Measurements from ENCODE around the gene GPX7.
"Not testable (repeated sequence)": the region's sequence is repeated elsewhere in the genome, so short reads cannot be mapped to it uniquely, and the experiment has no call there.

Gene GPX7

DNA sequence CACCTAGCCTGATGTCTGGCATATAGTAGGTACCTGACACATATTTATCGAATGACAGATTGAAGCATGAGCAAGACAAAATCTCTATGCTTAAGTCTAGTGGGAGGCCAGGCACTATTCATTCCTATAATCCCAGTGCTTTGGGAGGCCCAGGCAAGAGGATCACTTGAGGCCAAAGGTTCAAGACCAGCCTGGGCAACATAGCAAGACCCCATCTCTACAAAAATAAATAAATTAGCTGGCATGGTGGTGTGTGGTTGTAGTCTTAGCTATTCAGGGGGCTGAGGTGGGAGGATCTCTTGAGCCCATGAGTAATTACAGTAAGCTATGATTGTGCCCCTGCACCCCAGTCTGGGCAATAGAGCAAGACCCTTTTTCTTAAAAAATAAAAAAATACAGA is 26.1 kb upstream of the GPX7 start:
- no peak overlapping the region for H3K4me3 ChIP-seq (ENCODE audit: severe bottlenecking)
- H3K9me3 ChIP-seq (ENCODE audit: severe bottlenecking): no peaks in the 10 kb centered on the region
- ATAC-seq (ENCODE audit: low read depth) (no peak), DNase-seq (ENCODE audit: low spot score) (no peak)
- TF ChIP-seq, protein P1, sequence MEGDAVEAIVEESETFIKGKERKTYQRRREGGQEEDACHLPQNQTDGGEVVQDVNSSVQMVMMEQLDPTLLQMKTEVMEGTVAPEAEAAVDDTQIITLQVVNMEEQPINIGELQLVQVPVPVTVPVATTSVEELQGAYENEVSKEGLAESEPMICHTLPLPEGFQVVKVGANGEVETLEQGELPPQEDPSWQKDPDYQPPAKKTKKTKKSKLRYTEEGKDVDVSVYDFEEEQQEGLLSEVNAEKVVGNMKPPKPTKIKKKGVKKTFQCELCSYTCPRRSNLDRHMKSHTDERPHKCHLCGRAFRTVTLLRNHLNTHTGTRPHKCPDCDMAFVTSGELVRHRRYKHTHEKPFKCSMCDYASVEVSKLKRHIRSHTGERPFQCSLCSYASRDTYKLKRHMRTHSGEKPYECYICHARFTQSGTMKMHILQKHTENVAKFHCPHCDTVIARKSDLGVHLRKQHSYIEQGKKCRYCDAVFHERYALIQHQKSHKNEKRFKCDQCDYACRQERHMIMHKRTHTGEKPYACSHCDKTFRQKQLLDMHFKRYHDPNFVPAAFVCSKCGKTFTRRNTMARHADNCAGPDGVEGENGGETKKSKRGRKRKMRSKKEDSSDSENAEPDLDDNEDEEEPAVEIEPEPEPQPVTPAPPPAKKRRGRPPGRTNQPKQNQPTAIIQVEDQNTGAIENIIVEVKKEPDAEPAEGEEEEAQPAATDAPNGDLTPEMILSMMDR (IDR thresholded peaks at IDR 0.05; ENCODE audit: poor library complexity, severe bottlenecking): no peak
- no peaks in the 10 kb centered on the region for H3K36me3 ChIP-seq (ENCODE audit: low read depth)
- no peaks in the 10 kb centered on the region for H3K27me3 ChIP-seq (ENCODE audit: insufficient read depth, poor library complexity, severe bottlenecking)
- peaks cover 10% of the 10 kb centered on the region for H3K4me1 ChIP-seq (ENCODE audit: insufficient read depth, poor library complexity, severe bottlenecking)
- no peak overlapping the region for H3K27ac ChIP-seq (ENCODE audit: poor library complexity, severe bottlenecking)

- not testable (repeated sequence) for H3K4me3 ChIP-seq (ENCODE audit: severe bottlenecking); ATAC-seq (ENCODE audit: low read depth); H3K36me3 ChIP-seq (ENCODE audit: low read depth); H3K27ac ChIP-seq (ENCODE audit: poor library complexity, severe bottlenecking); H3K9me3 ChIP-seq (ENCODE audit: severe bottlenecking); H3K27me3 ChIP-seq (ENCODE audit: insufficient read depth, poor library complexity, severe bottlenecking); DNase-seq (ENCODE audit: low spot score)
- peaks cover 10% of the 10 kb centered on the region for H3K4me1 ChIP-seq (ENCODE audit: insufficient read depth, poor library complexity, severe bottlenecking)
Observed at GRCh38 chr1:52578066-52578465, 24.1 kb upstream of the GPX7 start.

- Histone ChIP-seq H3K4me3 (ENCODE audit: severe bottlenecking) (no peak overlapping the region), H3K4me1 (ENCODE audit: insufficient read depth, poor library complexity, severe bottlenecking) (peaks cover 6% of the 10 kb centered on the region), H3K27me3 (ENCODE audit: insufficient read depth, poor library complexity, severe bottlenecking) (no peaks in the 10 kb centered on the region), H3K36me3 (ENCODE audit: low read depth) (no peaks in the 10 kb centered on the region), H3K9me3 (ENCODE audit: severe bottlenecking) (no peaks in the 10 kb centered on the region), H3K27ac (ENCODE audit: poor library complexity, severe bottlenecking) (no peak overlapping the region)
- no peak for DNase-seq (ENCODE audit: low spot score)
- TF ChIP-seq, protein P1 (IDR thresholded peaks at IDR 0.05; ENCODE audit: poor library complexity, severe bottlenecking): no peak
- no peak for ATAC-seq (ENCODE audit: low read depth)
Observed at GRCh38 chr1:52579415-52579814, 22.8 kb upstream of the GPX7 start.

- H3K9me3 ChIP-seq (ENCODE audit: severe bottlenecking): no peaks in the 10 kb centered on the region
- no peak overlapping the region for H3K27ac ChIP-seq (ENCODE audit: poor library complexity, severe bottlenecking)
- no peak overlapping the region for H3K4me3 ChIP-seq (ENCODE audit: severe bottlenecking)
- H3K27me3 ChIP-seq (ENCODE audit: insufficient read depth, poor library complexity, severe bottlenecking): no peaks in the 10 kb centered on the region
- DNase-seq (ENCODE audit: low spot score) (no peak), ATAC-seq (ENCODE audit: low read depth) (no peak)
- H3K4me1 ChIP-seq (ENCODE audit: insufficient read depth, poor library complexity, severe bottlenecking): no peaks in the 10 kb centered on the region
- H3K36me3 ChIP-seq (ENCODE audit: low read depth): no peaks in the 10 kb centered on the region
- TF ChIP-seq, protein P1 (IDR thresholded peaks at IDR 0.05; ENCODE audit: poor library complexity, severe bottlenecking): no peak
Observed at GRCh38 chr1:52580283-52580682, 21.9 kb upstream of the GPX7 start.

- Histone ChIP-seq H3K36me3 (ENCODE audit: low read depth) (no peaks in the 10 kb centered on the region), H3K9me3 (ENCODE audit: severe bottlenecking) (no peaks in the 10 kb centered on the region), H3K4me3 (ENCODE audit: severe bottlenecking) (no peak overlapping the region), H3K27ac (ENCODE audit: poor library complexity, severe bottlenecking) (no peak overlapping the region), H3K27me3 (ENCODE audit: insufficient read depth, poor library complexity, severe bottlenecking) (no peaks in the 10 kb centered on the region), H3K4me1 (ENCODE audit: insufficient read depth, poor library complexity, severe bottlenecking) (no peaks in the 10 kb centered on the region)
- TF ChIP-seq, protein P1 (IDR thresholded peaks at IDR 0.05; ENCODE audit: poor library complexity, severe bottlenecking): no peak
- DNase-seq (ENCODE audit: low spot score) (no peak), ATAC-seq (ENCODE audit: low read depth) (no peak)
Observed at GRCh38 chr1:52582116-52582696, 20.0 kb upstream of the GPX7 start.

Measured in RWPE2 (cell line).